HG02571 (cell line): ENCODE data around the gene TRIM75.
"Not testable (repeated sequence)": the region's sequence is repeated elsewhere in the genome, so short reads cannot be mapped to it uniquely, and the experiment has no call there.

ENCODE experiments used
- ATAC-seq: cut with Tn5 transposase; IDR thresholded peaks from one replicate; pipeline ENCODE4 v1.9.1; 2021; ENCODE audit warnings: mild to moderate bottlenecking, moderate library complexity; ENCODE audit not compliant: unreplicated experiment

TRIM75 gene

GRCh38 chr4:165053645-165054044 lies at the start of gene TRIM75:
Gene TRIM75, plus strand, starts transcription at chr4:165053866. Its CDS starts 5,282 bp downstream, at chr4:165059148.
- ATAC-seq, result no peak

GRCh38 chr4:165005352-165005925 lies 48.2 kb upstream of the TRIM75 start:
- no peak for ATAC-seq

- no peak for ATAC-seq
These were observed 47.2 kb upstream of the TRIM75 start for GRCh38 chr4:165006456-165006855.

GRCh38 chr4:165006886-165007285 lies 46.8 kb upstream of the TRIM75 start:
- ATAC-seq, result no peak

- ATAC-seq, result no peak
These were observed 44.0 kb upstream of the TRIM75 start for GRCh38 chr4:165009493-165010227.

GRCh38 chr4:165010487-165010886 lies 43.2 kb upstream of the TRIM75 start:
- ATAC-seq, result no peak

- no peak for ATAC-seq
These were observed 42.7 kb upstream of the TRIM75 start for GRCh38 chr4:165010991-165011390.

- ATAC-seq, result no peak
These were observed 42.3 kb upstream of the TRIM75 start for GRCh38 chr4:165011403-165011802.

GRCh38 chr4:165013691-165014090 lies 40.0 kb upstream of the TRIM75 start:
- no peak for ATAC-seq

- no peak for ATAC-seq
These were observed 36.7 kb upstream of the TRIM75 start for GRCh38 chr4:165016971-165017370.

GRCh38 chr4:165019995-165020394 lies 33.7 kb upstream of the TRIM75 start:
- ATAC-seq, result not testable (repeated sequence)

GRCh38 chr4:165025782-165026181 lies 27.9 kb upstream of the TRIM75 start:
- ATAC-seq, result not testable (repeated sequence)

- no peak for ATAC-seq
These were observed 25.8 kb upstream of the TRIM75 start for GRCh38 chr4:165027762-165028402.

GRCh38 chr4:165031436-165032211 lies 22.0 kb upstream of the TRIM75 start, which contains the start of gene TRIM60:
Gene TRIM60, plus strand, starts transcription at chr4:165031999. Its CDS starts 8,074 bp downstream, at chr4:165040073.
- ATAC-seq, result no peak

- no peak for ATAC-seq
These were observed 5.5 kb upstream of the TRIM75 start for GRCh38 chr4:165048170-165048569.

- ATAC-seq, result no peak
These were observed 1.0 kb upstream of the TRIM75 start for GRCh38 chr4:165052627-165053026.

GRCh38 chr4:165055601-165056000 lies 1.9 kb downstream of the TRIM75 start:
- ATAC-seq, result no peak

GRCh38 chr4:165058666-165059065 lies 5.0 kb downstream of the TRIM75 start:
- ATAC-seq, result no peak

GRCh38 chr4:165059386-165059785 lies 5.7 kb downstream of the TRIM75 start:
- ATAC-seq, result no peak

- ATAC-seq, result no peak
These were observed 7.3 kb downstream of the TRIM75 start for GRCh38 chr4:165060938-165061337.

- ATAC-seq, result no peak
These were observed 16.9 kb downstream of the TRIM75 start for GRCh38 chr4:165070560-165070959.
